PC-9 (cell line): Measurements from ENCODE around the gene IMMP1L. TPM values are rescaled to one million over a fixed set of nuclear protein-coding genes. Genes with fewer than 3 reads are reported as not detected.
A peak's percentile ranks its signal among the peaks of the same experiment; 100 is the strongest.

Experiments
- BruUV-seq: library from RNA; stranded (reverse); fragments of 400-500 nt; replicated peaks from 2 replicates; lab custom pipeline; 2021; lab: Mats Ljungman, UMichigan
- CTCF ChIA-PET: fragments of 300-600 bp; sonication (Branson Sonifier 250); formaldehyde crosslinking; loops from one replicate; lab custom pipeline; 2022; ENCODE audit warnings: antibody characterized with exemption; lab: Charles Lee
- POLR2A ChIA-PET: fragments of 300-600 bp; sonication (Branson Sonifier 250); formaldehyde crosslinking; loops from one replicate; lab custom pipeline; 2022; ENCODE audit warnings: antibody characterized with exemption; ENCODE audit not compliant: unreplicated experiment; lab: Charles Lee
- DNase-seq, 2 experiments: peaks; one replicate each; pipeline versions ENCODE4 v3.0.0 to v3.0.0-alpha.2; 2015 to 2022; ENCODE audit warnings: mixed read lengths in 1 of 2
- H2AFZ ChIP-seq: fragments of 200-600 bp; sonication (generic); 2 replicates; pipeline ENCODE4 v1.8.1; 2017; ENCODE audit warnings: antibody characterized with exemption
- H3F3A ChIP-seq: fragments of 200-600 bp; sonication (generic); 2 replicates; pipeline ENCODE4 v1.8.1; 2017; ENCODE audit warnings: antibody characterized with exemption, mild to moderate bottlenecking, low read depth; ENCODE audit not compliant: insufficient read depth
- H3K27ac ChIP-seq: fragments of 200-600 bp; sonication (generic); 2 replicates; pipeline ENCODE4 v1.6.1; 2016; ENCODE audit warnings: mixed run types
- H3K27me3 ChIP-seq: fragments of 200-600 bp; sonication (generic); 2 replicates; pipeline ENCODE4 v1.6.1; 2016; ENCODE audit warnings: low read depth, mixed run types; ENCODE audit not compliant: insufficient read depth
- H3K36me3 ChIP-seq: fragments of 200-600 bp; sonication (generic); 2 replicates; pipeline ENCODE4 v1.6.1; 2016; ENCODE audit warnings: low read depth, mixed run types
- H3K4me1 ChIP-seq: fragments of 200-600 bp; sonication (generic); replicated peaks from 2 replicates; pipeline ENCODE4 v1.6.1; 2016; ENCODE audit warnings: mixed run types; ENCODE audit not compliant: insufficient read depth
- H3K4me2 ChIP-seq: fragments of 200-600 bp; sonication (generic); 2 replicates; pipeline ENCODE4 v1.6.1; 2017; ENCODE audit warnings: mixed run types
- H3K4me3 ChIP-seq: fragments of 200-600 bp; sonication (generic); 2 replicates; pipeline ENCODE4 v1.6.1; 2016; ENCODE audit warnings: mixed run types
- H3K79me2 ChIP-seq: fragments of 200-600 bp; sonication (generic); 2 replicates; pipeline ENCODE4 v1.6.1; 2017; ENCODE audit warnings: low read depth, mixed run types
- H3K9me2 ChIP-seq: fragments of 200-600 bp; sonication (generic); 2 replicates; pipeline ENCODE4 v1.8.1; 2017; ENCODE audit warnings: mild to moderate bottlenecking; ENCODE audit not compliant: insufficient read depth
- H3K9me3 ChIP-seq: fragments of 200-600 bp; sonication (generic); 2 replicates; pipeline ENCODE4 v1.8.1; 2016; ENCODE audit warnings: low read depth; ENCODE audit not compliant: insufficient read depth
- H4K20me1 ChIP-seq: fragments of 200-600 bp; sonication (generic); 2 replicates; pipeline ENCODE4 v1.8.1; 2017; ENCODE audit not compliant: insufficient read depth
- EZH2 ChIP-seq: fragments of 200-600 bp; sonication (generic); IDR thresholded peaks from 2 replicates; pipeline ENCODE4 v1.8.0; 2017; ENCODE audit warnings: antibody characterized with exemption, low read depth
- intact Hi-C: fragments of 100-400 bp; cut with micrococcal nuclease; formaldehyde crosslinking; loops from one replicate; pipeline ENCODE4 v1.10.0; 2022; ENCODE audit not compliant: unreplicated experiment
- total RNA-seq: library from RNA; stranded (reverse); gene quantifications from 2 replicates; pipeline ENCODE4 v1.2.3, GENCODE V29; 2021
- TF ChIP-seq, protein P1 (sequence below): fragments of 200-600 bp; sonication (generic); conservative IDR thresholded peaks from 2 replicates; pipeline ENCODE4 v1.6.1; 2017; ENCODE audit warnings: mixed run types, antibody characterized with exemption, mild to moderate bottlenecking, moderate library complexity

IMMP1L gene
- total RNA-seq, 1 experiment from 2014 or later: 41.9 TPM

DNA sequence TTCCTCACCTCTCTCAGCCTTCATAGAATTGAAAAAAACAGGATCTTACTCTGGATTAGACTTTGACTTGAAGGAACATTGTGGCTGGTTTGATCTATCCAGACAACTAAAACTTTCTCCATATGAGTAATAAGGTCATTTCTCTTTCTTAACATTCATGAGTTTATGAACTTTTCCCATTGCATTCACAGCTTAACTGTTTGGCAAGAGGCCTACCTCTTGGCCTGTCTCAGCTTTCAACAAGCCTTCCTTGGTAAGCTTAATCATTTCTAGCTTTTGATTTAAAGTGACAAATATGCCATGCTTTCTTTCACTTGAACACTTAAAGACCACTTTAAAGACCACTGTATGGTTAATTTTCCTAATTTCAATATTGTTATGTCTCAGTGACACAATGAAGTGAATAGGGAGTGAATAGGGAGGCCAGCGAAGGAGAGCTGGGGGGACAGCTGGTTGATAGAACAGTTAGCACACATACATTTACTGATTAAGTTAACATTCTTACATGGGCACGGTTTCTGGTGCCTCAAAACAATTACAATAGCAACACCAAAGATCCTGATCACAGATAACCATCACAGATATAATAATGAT, 17.0 kb downstream of the IMMP1L start:
- Histone ChIP-seq H3K27me3 (no peaks in the 10 kb centered on the region), H3K27ac (no peak overlapping the region), H4K20me1 (peaks cover 2% of the 10 kb centered on the region; the same call in 1 of the 2 replicates), H2AFZ (no peak overlapping the region), H3K9me3 (no peaks in the 10 kb centered on the region), H3F3A (no peaks in the 10 kb centered on the region), H3K36me3 (no peaks in the 10 kb centered on the region), H3K9me2 (no peaks in the 10 kb centered on the region), H3K4me3 (no peak overlapping the region), H3K4me2 (no peak overlapping the region), H3K4me1 (no peaks in the 10 kb centered on the region), H3K79me2 (peaks cover 16% of the 10 kb centered on the region)
- POLR2A ChIA-PET: interaction anchor here (0.6 kb wide), 1 partner anchor 16 kb away, joined by 12 read pairs; no protein-coding TSS in a partner anchor
- CTCF ChIA-PET: no interaction called here
- intact Hi-C loops: no loop called here
- BruUV-seq: no TSS peak
- DNase-seq: no peak
- TF ChIP-seq, protein P1, sequence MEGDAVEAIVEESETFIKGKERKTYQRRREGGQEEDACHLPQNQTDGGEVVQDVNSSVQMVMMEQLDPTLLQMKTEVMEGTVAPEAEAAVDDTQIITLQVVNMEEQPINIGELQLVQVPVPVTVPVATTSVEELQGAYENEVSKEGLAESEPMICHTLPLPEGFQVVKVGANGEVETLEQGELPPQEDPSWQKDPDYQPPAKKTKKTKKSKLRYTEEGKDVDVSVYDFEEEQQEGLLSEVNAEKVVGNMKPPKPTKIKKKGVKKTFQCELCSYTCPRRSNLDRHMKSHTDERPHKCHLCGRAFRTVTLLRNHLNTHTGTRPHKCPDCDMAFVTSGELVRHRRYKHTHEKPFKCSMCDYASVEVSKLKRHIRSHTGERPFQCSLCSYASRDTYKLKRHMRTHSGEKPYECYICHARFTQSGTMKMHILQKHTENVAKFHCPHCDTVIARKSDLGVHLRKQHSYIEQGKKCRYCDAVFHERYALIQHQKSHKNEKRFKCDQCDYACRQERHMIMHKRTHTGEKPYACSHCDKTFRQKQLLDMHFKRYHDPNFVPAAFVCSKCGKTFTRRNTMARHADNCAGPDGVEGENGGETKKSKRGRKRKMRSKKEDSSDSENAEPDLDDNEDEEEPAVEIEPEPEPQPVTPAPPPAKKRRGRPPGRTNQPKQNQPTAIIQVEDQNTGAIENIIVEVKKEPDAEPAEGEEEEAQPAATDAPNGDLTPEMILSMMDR: no peak
- TF ChIP-seq EZH2: no peak

DNA sequence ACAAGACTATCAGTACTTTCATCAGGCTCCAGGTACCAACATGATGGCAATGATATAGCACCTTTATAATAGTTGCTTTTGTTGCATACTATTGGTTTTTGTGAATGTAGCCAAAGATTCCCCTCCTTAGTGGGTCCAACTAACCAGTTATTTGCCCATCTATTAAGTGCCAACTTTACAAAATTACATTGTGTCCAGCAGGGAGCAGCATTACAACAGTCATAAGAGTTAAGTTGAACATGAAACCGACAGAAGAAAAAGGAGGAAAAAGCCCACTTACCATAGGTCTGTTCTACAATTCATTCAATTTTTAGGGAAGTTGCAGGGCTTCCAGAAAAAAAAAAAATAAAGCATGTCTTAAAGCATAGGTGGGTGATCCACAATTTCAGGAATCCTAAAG, 21.6 kb downstream of the IMMP1L start:
- no peaks in the 10 kb centered on the region for H3K27me3 ChIP-seq
- DNase-seq: peak in 1 of 2 experiments; percentile 49
- intact Hi-C loops: loop anchor here (5.0 to 10.0 kb wide), 4 partner anchors 384 to 689 kb away; no protein-coding TSS in a partner anchor

DNA sequence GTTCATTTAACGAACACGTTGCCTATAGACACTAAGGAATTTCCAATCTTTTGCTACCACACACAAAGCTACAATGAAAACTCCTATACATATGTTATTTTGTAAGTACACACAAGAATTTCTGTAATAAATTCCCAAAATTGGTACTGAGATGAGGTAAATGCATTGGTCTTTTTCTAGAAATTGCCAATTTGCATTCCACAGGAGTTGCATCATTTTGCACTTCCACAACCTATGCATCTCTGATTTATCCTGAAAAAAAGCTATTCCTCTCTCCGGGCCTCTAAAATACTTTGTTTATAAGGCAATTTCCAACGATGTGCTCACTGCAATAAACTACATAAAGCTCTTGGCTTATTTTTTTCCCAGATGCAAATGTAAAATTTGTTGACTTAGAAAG, 24.9 kb downstream of the IMMP1L start:
- Histone ChIP-seq H4K20me1 (peaks cover 14% of the 10 kb centered on the region), H3K4me2 (no peak overlapping the region), H3K4me1 (no peaks in the 10 kb centered on the region), H3F3A (no peaks in the 10 kb centered on the region; the same call in 1 of the 2 replicates), H3K36me3 (no peaks in the 10 kb centered on the region), H3K27me3 (no peaks in the 10 kb centered on the region), H3K9me3 (no peaks in the 10 kb centered on the region), H3K27ac (no peak overlapping the region), H2AFZ (no peak overlapping the region), H3K79me2 (peaks cover 23% of the 10 kb centered on the region; the same call in 1 of the 2 replicates), H3K9me2 (no peaks in the 10 kb centered on the region), H3K4me3 (no peak overlapping the region)
- no peak for DNase-seq
- ChIA-PET POLR2A (no interaction called here), CTCF (no interaction called here)
- intact Hi-C loops: loop anchor here (10.0 kb wide), 1 partner anchor 520 kb away; no protein-coding TSS in a partner anchor
- TF ChIP-seq EZH2: no peak
- TF ChIP-seq, protein P1: no peak
- no TSS peak for BruUV-seq

More for the DNA sequence above, 21.6 kb downstream of the IMMP1L start:
- Histone ChIP-seq H3K4me3 (no peak overlapping the region), H3K36me3 (no peaks in the 10 kb centered on the region), H3K9me2 (no peaks in the 10 kb centered on the region), H2AFZ (no peak overlapping the region), H3K79me2 (peaks cover 9% of the 10 kb centered on the region; the same call in 1 of the 2 replicates), H3K9me3 (no peaks in the 10 kb centered on the region), H3F3A (no peaks in the 10 kb centered on the region), H3K27ac (no peak overlapping the region), H3K4me1 (no peaks in the 10 kb centered on the region), H4K20me1 (no peaks in the 10 kb centered on the region; the same call in 1 of the 2 replicates), H3K4me2 (no peak overlapping the region)
- TF ChIP-seq EZH2: no peak
- TF ChIP-seq, protein P1: peak; percentile 70
- CTCF ChIA-PET: no interaction called here
- POLR2A ChIA-PET: no interaction called here
- BruUV-seq: no TSS peak
